ENCODE measurements around the gene IPO11.
"Not testable (repeated sequence)": the region's sequence is repeated elsewhere in the genome, so short reads cannot be mapped to it uniquely, and the experiment has no call there.

IPO11 gene

DNA sequence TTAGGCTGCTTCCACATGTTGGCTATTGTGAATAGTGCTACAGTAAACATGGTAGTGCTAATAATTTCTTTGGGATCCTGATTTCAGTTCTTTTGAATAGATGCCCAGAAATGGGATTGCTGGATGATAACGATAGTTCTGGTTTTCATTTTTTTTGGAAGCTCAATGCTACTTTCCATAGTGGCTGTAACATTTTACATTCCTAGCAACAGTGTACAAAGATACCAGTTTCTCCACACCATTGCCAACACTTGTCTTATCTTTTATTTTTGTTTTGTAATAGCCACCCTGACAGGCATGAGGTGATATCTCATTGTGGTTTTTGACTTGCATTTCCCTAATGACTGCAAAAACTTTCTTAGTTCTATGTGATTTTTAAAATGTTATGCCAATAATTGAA, 97.2 kb downstream of the IPO11 start:
- H3K4me3 ChIP-seq = no peak overlapping the region
- DNase-seq (ENCODE audit: low spot score) = no peak
- H3K27ac ChIP-seq = no peak overlapping the region
- TF ChIP-seq, protein P1, sequence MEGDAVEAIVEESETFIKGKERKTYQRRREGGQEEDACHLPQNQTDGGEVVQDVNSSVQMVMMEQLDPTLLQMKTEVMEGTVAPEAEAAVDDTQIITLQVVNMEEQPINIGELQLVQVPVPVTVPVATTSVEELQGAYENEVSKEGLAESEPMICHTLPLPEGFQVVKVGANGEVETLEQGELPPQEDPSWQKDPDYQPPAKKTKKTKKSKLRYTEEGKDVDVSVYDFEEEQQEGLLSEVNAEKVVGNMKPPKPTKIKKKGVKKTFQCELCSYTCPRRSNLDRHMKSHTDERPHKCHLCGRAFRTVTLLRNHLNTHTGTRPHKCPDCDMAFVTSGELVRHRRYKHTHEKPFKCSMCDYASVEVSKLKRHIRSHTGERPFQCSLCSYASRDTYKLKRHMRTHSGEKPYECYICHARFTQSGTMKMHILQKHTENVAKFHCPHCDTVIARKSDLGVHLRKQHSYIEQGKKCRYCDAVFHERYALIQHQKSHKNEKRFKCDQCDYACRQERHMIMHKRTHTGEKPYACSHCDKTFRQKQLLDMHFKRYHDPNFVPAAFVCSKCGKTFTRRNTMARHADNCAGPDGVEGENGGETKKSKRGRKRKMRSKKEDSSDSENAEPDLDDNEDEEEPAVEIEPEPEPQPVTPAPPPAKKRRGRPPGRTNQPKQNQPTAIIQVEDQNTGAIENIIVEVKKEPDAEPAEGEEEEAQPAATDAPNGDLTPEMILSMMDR (IDR thresholded peaks at IDR 0.05) = no peak

DNA sequence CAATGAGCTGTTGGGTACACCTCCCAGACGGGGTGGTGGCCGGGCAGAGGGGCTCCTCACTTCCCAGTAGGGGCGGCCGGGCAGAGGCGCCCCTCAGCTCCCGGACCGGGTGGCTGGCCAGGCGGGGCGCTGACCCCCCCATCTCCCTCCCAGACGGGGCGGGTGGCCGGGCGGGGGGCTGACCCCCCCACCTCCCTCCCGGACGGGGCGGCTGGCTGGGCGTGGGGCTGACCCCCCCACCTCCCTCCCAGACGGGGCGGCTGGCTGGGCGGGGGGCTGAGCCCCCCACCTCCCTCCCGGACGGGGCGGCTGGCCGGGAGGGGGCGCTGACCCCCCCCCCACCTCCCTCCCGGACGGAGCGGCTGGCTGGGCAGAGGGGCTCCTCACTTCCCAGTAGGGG, 100.5 kb downstream of the IPO11 start:
- not testable (repeated sequence) for H3K4me3 ChIP-seq; H3K27ac ChIP-seq; DNase-seq (ENCODE audit: low spot score)

DNA sequence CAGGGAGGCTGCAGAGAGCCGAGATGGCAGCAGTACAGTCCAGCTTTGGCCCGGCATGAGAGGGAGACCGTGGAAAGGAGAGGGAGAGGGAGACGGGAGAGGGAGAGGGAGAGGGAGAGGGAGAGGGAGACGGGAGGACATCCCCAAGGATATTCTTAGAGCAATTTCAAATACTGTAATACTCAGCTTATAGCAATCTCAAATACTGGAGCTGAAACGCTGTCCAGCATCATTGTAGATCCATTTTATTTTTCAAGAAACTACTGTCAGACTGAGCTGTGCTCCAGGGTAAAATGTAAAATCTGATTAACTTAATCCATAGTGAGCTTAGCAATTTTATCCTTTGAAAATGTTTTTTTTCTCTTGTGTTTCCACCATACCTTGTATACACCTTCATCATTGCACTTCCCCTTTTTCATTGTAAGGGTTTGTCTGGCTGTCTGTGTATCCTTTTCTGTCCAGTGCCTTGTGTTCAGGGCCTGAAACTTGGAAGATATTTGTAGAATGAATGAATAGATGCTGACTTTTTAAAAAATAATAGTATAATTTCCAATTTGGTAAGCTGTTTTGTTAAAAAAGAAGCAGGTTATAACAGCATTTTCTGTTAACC, 102.1 kb downstream of the IPO11 start:
- Histone ChIP-seq H3K27ac (no peak overlapping the region), H3K4me3 (no peak overlapping the region)
- TF ChIP-seq, protein P1 (IDR thresholded peaks at IDR 0.05) = no peak
- no peak for DNase-seq (ENCODE audit: low spot score)

DNA sequence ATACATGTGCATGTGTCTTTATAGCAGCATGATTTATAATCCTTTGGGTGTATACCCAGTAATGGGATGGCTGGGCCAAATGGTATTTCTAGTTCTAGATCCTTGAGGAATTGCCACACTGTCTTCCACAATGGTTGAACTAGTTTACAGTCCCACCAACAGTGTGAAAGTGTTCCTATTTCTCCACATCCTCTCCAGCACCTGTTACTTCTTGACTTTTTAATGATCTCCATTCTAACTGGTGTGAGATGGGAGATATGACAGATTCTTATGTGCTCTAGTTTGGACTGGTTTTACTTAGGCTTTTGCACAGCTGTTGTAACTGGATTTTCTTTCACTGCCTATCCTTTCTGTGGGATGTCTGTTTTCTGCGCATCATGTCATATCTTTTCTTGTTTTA, 108.2 kb downstream of the IPO11 start:
- not testable (repeated sequence) for H3K4me3 ChIP-seq; H3K27ac ChIP-seq; DNase-seq (ENCODE audit: low spot score)

DNA sequence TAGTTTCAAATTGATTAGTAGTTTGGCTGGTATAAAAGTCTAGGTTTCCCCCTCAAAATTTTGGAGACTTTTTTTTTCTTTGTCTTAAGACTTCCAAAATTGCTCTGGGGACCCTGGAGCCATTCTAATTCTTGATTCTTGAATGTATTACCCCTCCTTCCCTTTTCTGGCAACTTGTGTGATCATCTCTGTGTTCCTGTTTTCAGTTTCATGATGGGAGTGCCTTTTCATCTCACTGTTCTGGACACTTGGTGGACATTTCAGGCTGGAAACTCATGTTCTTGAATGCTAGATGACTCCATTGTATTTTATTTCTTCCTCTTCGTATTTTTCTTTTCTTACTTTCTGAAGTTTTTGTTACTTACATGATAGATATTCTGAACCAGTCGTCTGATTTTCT, 108.8 kb downstream of the IPO11 start:
- no peak overlapping the region for H3K4me3 ChIP-seq
- no peak overlapping the region for H3K27ac ChIP-seq
- TF ChIP-seq, protein P1 (IDR thresholded peaks at IDR 0.05) = no peak
- DNase-seq (ENCODE audit: low spot score) = no peak

DNA sequence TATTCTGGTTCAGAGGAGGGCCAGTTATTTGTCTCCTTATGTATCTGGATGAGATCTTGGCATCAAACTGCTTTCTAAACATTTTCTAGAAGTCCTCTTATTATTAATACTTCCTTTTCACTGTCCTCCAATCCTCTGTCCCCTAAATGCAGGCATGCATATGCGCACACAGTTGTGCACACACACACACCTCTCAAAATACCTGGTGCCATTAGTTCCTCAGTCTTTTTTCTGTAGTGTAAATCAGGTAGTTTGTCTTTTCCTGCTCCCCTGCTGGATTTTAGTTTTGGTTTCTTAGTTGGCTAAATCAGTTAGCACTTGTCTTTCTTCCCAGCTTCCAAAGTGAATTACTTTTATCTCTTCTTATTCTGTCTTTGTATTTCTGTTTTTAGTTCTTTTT, 110.2 kb downstream of the IPO11 start:
- no peak for DNase-seq (ENCODE audit: low spot score)
- TF ChIP-seq, protein P1 (IDR thresholded peaks at IDR 0.05) = no peak
- H3K27ac ChIP-seq = no peak overlapping the region

DNA sequence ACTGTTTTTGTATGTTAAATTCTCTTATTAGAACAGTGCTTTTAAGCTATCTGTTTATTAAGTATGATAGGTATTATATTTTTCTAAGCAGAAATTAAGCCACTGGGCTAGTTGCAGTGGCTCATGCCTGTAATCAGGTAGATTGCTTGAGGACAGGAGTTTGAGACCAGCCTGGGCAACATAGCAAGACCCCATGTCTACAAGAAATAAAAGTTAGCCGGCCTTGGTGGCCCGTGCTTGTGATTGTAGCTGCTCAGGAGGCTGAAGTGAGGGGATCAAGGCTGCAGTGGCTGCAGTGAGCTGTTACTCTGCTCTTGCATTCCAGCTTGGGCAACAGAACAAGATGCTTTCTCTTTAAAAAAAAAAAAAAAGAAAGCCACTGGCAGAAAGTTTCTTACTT, 121.0 kb downstream of the IPO11 start:
- Histone ChIP-seq H3K4me3 (no peak overlapping the region), H3K27ac (no peak overlapping the region)
- DNase-seq (ENCODE audit: low spot score) = no peak
- TF ChIP-seq, protein P1 (IDR thresholded peaks at IDR 0.05) = no peak

More for the DNA sequence above, 110.2 kb downstream of the IPO11 start:
- no peak overlapping the region for H3K4me3 ChIP-seq

DNA sequence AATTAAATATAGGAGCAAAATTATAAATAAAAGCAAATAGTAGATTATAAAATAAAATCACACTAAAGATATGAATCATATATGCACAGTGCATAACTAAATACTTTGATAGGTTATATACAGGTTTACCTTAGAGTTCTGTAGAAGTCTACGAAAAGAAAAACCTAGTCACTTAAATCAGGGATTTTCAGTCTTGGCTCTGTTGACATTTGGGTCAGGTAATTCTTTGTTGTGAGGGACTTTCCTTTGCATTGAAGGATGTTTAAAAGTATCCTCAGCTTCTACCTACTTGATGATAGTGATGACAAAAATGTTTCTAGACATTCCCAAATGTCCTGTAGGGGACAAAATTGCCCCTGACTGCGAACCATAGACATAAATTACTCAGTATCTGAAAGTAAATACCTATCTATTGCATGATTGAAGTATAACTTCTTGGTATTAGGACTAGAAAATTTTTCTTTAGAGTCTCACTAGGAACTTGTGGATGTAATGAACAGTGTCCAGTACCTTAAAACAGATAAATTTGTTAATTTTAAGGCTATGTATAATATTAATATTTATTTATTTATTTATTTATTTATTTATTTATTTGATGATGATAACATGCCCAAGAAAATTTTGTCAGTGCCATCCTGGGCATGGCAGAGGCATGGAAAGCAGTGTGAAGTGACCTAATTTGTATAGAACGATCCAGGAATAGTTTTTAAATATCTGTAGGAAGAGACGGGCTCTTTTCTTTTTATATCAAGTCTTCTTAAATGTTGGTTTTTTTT, 122.1 kb downstream of the IPO11 start:
- no peak overlapping the region for H3K27ac ChIP-seq
- TF ChIP-seq, protein P1 (IDR thresholded peaks at IDR 0.05) = no peak
- H3K4me3 ChIP-seq = no peak overlapping the region
- DNase-seq (ENCODE audit: low spot score) = no peak

All from coronary artery (tissue), 2 donors.